ENCODE measurements around the gene SSNA1.
A peak's percentile ranks its signal among the peaks of the same experiment; 100 is the strongest.

Gene SSNA1

DNA sequence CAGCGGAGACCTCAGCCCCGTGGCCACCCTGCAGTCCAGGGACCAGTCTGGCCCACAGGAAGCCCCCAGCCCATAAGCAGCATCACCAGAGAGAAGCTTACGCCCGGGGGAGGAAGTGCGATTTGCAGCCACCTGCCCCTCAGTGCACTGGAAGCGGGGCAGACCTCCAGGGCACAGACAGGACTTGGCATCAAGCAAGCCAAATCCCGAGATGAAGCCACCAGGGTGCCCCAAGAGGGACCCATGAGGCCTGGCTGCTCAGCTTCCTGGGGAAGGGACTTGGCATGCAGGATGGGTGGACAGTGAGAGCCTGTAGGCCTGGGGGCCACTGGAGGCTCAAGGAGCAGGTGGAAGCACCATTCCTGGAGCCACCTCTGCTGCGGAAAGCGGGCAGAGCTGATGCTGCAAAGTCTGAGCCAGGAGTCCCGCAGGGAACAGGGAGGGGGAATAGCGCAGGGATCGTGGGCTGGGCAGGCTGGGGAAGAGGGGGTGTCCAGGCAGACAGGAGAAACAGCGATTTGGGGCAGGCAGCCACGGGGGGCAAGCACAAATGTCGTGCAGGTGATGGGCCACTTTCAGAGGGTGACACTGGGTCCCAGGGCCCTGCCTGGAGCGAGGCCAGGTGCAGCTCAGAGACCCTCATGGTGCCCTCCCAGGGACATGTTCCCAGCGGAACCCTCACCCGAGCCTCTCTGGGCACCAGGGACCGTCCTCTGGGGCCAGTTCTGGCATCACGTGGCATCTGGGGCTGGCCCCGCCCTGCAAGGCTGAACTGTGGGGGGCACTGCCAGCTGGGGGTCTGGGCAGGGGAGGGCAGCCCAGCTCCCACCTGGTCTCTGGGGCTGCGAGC lies 21.9 kb upstream of the SSNA1 start:
- H3K4me3 ChIP-seq (ENCODE audit: severe bottlenecking) = no peak overlapping the region
- ATAC-seq (ENCODE audit: low read depth) (no peak), DNase-seq (ENCODE audit: low spot score) (no peak)
- H3K9me3 ChIP-seq (ENCODE audit: severe bottlenecking) = no peaks in the 10 kb centered on the region
- TF ChIP-seq, protein P1, sequence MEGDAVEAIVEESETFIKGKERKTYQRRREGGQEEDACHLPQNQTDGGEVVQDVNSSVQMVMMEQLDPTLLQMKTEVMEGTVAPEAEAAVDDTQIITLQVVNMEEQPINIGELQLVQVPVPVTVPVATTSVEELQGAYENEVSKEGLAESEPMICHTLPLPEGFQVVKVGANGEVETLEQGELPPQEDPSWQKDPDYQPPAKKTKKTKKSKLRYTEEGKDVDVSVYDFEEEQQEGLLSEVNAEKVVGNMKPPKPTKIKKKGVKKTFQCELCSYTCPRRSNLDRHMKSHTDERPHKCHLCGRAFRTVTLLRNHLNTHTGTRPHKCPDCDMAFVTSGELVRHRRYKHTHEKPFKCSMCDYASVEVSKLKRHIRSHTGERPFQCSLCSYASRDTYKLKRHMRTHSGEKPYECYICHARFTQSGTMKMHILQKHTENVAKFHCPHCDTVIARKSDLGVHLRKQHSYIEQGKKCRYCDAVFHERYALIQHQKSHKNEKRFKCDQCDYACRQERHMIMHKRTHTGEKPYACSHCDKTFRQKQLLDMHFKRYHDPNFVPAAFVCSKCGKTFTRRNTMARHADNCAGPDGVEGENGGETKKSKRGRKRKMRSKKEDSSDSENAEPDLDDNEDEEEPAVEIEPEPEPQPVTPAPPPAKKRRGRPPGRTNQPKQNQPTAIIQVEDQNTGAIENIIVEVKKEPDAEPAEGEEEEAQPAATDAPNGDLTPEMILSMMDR (IDR thresholded peaks at IDR 0.05; ENCODE audit: poor library complexity, severe bottlenecking) = no peak
- no peak overlapping the region for H3K27ac ChIP-seq (ENCODE audit: poor library complexity, severe bottlenecking)
- no peaks in the 10 kb centered on the region for H3K36me3 ChIP-seq (ENCODE audit: low read depth)
- H3K27me3 ChIP-seq (ENCODE audit: insufficient read depth, poor library complexity, severe bottlenecking) = peaks cover 79% of the 10 kb centered on the region
- H3K4me1 ChIP-seq (ENCODE audit: insufficient read depth, poor library complexity, severe bottlenecking) = no peaks in the 10 kb centered on the region

DNA sequence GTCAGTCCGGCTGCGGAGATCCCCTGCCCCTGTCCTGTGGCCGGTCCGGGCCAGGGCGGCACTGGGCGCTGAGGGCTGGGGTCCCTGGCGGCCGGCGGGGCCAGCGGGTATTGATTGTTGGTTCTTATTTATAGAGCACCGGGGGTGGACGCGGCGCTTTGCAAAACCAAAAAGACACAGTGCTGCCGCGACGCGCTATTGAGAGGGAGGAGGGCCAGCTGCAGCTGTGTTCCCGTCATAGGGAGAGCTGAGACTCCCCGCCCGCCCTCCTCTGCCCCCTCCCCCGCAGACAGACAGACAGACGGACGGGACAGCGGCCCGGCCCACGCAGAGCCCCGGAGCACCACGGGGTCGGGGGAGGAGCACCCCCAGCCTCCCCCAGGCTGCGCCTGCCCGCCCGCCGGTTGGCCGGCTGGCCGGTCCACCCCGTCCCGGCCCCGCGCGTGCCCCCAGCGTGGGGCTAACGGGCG lies 21.2 kb upstream of the SSNA1 start:
- TF ChIP-seq, protein P1 (IDR thresholded peaks at IDR 0.05; ENCODE audit: poor library complexity, severe bottlenecking) = no peak
- Histone ChIP-seq H3K27me3 (ENCODE audit: insufficient read depth, poor library complexity, severe bottlenecking) (peaks cover 78% of the 10 kb centered on the region), H3K9me3 (ENCODE audit: severe bottlenecking) (no peaks in the 10 kb centered on the region), H3K4me3 (ENCODE audit: severe bottlenecking) (no peak overlapping the region), H3K36me3 (ENCODE audit: low read depth) (no peaks in the 10 kb centered on the region), H3K4me1 (ENCODE audit: insufficient read depth, poor library complexity, severe bottlenecking) (no peaks in the 10 kb centered on the region), H3K27ac (ENCODE audit: poor library complexity, severe bottlenecking) (no peak overlapping the region)
- ATAC-seq (ENCODE audit: low read depth) = no peak
- no peak for DNase-seq (ENCODE audit: low spot score)

DNA sequence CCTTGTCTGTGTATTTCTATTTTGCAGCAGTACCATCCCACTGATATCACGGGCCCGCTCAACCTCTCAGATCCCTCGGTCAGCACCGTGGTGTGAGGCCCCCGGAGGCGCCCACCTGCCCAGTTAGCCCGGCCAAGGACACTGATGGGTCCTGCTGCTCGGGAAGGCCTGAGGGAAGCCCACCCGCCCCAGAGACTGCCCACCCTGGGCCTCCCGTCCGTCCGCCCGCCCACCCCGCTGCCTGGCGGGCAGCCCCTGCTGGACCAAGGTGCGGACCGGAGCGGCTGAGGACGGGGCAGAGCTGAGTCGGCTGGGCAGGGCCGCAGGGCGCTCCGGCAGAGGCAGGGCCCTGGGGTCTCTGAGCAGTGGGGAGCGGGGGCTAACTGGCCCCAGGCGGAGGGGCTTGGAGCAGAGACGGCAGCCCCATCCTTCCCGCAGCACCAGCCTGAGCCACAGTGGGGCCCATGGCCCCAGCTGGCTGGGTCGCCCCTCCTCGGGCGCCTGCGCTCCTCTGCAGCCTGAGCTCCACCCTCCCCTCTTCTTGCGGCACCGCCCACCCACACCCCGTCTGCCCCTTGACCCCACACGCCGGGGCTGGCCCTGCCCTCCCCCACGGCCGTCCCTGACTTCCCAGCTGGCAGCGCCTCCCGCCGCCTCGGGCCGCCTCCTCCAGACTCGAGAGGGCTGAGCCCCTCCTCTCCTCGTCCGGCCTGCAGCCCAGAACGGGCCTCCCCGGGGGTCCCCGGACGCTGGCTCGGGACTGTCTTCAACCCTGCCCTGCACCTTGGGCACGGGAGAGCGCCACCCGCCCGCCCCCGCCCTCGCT lies 20.5 kb upstream of the SSNA1 start:
- peaks cover 73% of the 10 kb centered on the region for H3K27me3 ChIP-seq (ENCODE audit: insufficient read depth, poor library complexity, severe bottlenecking)
- peak overlapping the region; percentile 11 for H3K4me3 ChIP-seq (ENCODE audit: severe bottlenecking)
- TF ChIP-seq, protein P1 (IDR thresholded peaks at IDR 0.05; ENCODE audit: poor library complexity, severe bottlenecking) = no peak
- peak; percentile 9; the same call in 2 of the 3 replicates for ATAC-seq (ENCODE audit: low read depth)
- no peak overlapping the region for H3K27ac ChIP-seq (ENCODE audit: poor library complexity, severe bottlenecking)
- H3K9me3 ChIP-seq (ENCODE audit: severe bottlenecking) = no peaks in the 10 kb centered on the region
- no peaks in the 10 kb centered on the region for H3K4me1 ChIP-seq (ENCODE audit: insufficient read depth, poor library complexity, severe bottlenecking)
- DNase-seq (ENCODE audit: low spot score) = no peak
- H3K36me3 ChIP-seq (ENCODE audit: low read depth) = no peaks in the 10 kb centered on the region

DNA sequence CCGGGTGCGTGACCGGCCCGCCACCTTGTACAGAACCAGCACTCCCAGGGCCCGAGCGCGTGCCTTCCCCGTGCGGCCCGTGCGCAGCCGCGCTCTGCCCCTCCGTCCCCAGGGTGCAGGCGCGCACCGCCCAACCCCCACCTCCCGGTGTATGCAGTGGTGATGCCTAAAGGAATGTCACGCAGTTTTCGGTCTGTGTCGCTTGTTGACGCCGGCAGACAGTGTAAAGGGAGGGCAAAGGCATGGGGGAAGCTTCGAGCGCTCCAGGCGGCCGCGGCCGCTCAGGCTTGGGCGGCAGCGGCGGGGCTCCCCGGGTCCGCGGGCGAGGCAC lies 19.9 kb upstream of the SSNA1 start:
- peak overlapping the region; percentile 22 for H3K4me3 ChIP-seq (ENCODE audit: severe bottlenecking)
- no peaks in the 10 kb centered on the region for H3K36me3 ChIP-seq (ENCODE audit: low read depth)
- H3K27me3 ChIP-seq (ENCODE audit: insufficient read depth, poor library complexity, severe bottlenecking) = peaks cover 76% of the 10 kb centered on the region
- TF ChIP-seq, protein P1 (IDR thresholded peaks at IDR 0.05; ENCODE audit: poor library complexity, severe bottlenecking) = no peak
- no peak overlapping the region for H3K27ac ChIP-seq (ENCODE audit: poor library complexity, severe bottlenecking)
- H3K9me3 ChIP-seq (ENCODE audit: severe bottlenecking) = no peaks in the 10 kb centered on the region
- DNase-seq (ENCODE audit: low spot score) (no peak), ATAC-seq (ENCODE audit: low read depth) (peak; percentile 2; the same call in 1 of the 3 replicates)
- no peaks in the 10 kb centered on the region for H3K4me1 ChIP-seq (ENCODE audit: insufficient read depth, poor library complexity, severe bottlenecking)
